H1 (cell line): ENCODE measurements around the gene PPP1R13B. TPM values are rescaled to one million over a fixed set of nuclear protein-coding genes. Genes with fewer than 3 reads are reported as not detected.

Experiments used
- BCL11A ChIP-seq, 2 experiments: IDR thresholded peaks; one replicate each; pipeline ENCODE4 v1.6.1; 2011; ENCODE audit warnings: low read depth in 2 of 2, low read length in 2 of 2, mild to moderate bottlenecking in 2 of 2
- CHD2 ChIP-seq: IDR thresholded peaks from 2 replicates; pipeline ENCODE4 v1.6.1; 2012; ENCODE audit warnings: low read length, improper control_type of control experiment
- CTCF ChIP-seq, 3 experiments: IDR thresholded peaks; 1 replicate in 2 of 3; 2 replicates in 1 of 3; pipeline versions ENCODE4 v1.5.1 to v1.6.1; 2011; ENCODE audit warnings: low read length in 3 of 3, mild to moderate bottlenecking in 3 of 3, inconsistent platforms in 2 of 3, low read depth in 1 of 3, moderate library complexity in 1 of 3; ENCODE audit not compliant: insufficient read depth in 1 of 3; ENCODE audit errors: control extremely low read depth in 1 of 3
- E2F6 ChIP-seq: IDR thresholded peaks from 2 replicates; pipeline ENCODE4 v1.6.1; 2012; ENCODE audit warnings: inconsistent platforms
- KDM5A ChIP-seq: fragments of 200-600 bp; IDR thresholded peaks from 2 replicates; pipeline ENCODE4 v1.7.1; 2012; ENCODE audit warnings: mild to moderate bottlenecking, low read length, inconsistent platforms, mixed read lengths
- TAF7 ChIP-seq: optimal IDR thresholded peaks from 2 replicates; pipeline ENCODE3; 2011; ENCODE audit warnings: low read depth, mild to moderate bottlenecking, inconsistent platforms, low read length, moderate library complexity, borderline replicate concordance
- TCF12 ChIP-seq: IDR thresholded peaks from 2 replicates; pipeline ENCODE4 v1.6.1; 2011; ENCODE audit warnings: low read depth, mild to moderate bottlenecking, low read length
- polyA plus RNA-seq, 7 experiments: library from polyadenylated mRNA; depleted of rRNA in 3 of 7; stranded (reverse) in 5 of 7; unstranded in 2 of 7; fragments of >200 nt in 5 of 7; fragments of 200-250 nt in 2 of 7; gene quantifications; 1 replicate in 5 of 7; 2 replicates in 1 of 7; 4 replicates in 1 of 7; pipeline versions ENCODE4 v1.2.1 to v1.2.3, GENCODE V29; 2011 to 2013; ENCODE audit warnings: missing spikeins in 2 of 7, mixed read lengths in 2 of 7
- total RNA-seq: library from RNA; stranded (reverse); fragmentation: NEBNext Ultra II Directional; extraction: Animal tissue kit (Norgen Biotek cat#: 25700); gene quantifications from 2 replicates; pipeline ENCODE4 v1.2.1, GENCODE V29; 2021

Gene PPP1R13B
- total and polyA plus RNA-seq, 2 of the 8 experiments (the other 6 are each of a cell fraction or from before 2014, with no cell fraction given): 2.6 to 8.9 TPM

GRCh38 chr14:103828315-103828967 is 18.9 kb downstream of the PPP1R13B start (continued):
- TF ChIP-seq BCL11A (IDR thresholded peaks at IDR 0.05; ENCODE audit: low read depth in 2 of 2, low read length in 2 of 2) (no peak), TCF12 (no peak), KDM5A (no peak), CTCF (IDR thresholded peaks at IDR 0.05; ENCODE audit: control extremely low read depth in 1 of 3, insufficient read depth in 1 of 3, low read depth in 1 of 3, low read length in 3 of 3) (no peak), TAF7 (no peak), E2F6 (no peak), CHD2 (no peak)
